Cerebellar cortex (tissue), 1 donor: ENCODE results near the gene OLFM2.
"Not testable (repeated sequence)": the region's sequence is repeated elsewhere in the genome, so short reads cannot be mapped to it uniquely, and the experiment has no call there.

ENCODE experiments used
- DNase-seq: peaks from one replicate; pipeline ENCODE4 v3.0.0-alpha.2; 2015; ENCODE audit warnings: low spot score

The OLFM2 gene

DNA sequence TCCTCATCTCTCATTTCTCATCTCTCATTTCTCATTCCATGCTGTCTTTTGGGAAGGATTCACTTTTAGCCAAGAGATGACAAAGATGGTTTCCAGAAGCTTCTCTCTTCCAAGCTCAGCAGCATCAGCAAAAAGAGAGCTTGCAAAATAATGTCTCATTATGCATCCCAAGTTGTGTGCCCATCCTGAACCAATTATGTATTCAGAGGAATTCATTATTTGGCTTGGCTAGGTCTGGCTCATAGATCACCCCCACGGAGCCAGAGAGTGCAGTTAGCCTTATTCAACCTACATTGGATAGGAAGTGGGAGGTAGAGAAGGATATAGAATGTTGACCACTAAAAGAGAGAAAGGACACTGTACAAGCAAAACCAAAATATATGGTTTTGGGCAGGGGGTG is 5.4 kb upstream of the OLFM2 start:
- no peak for DNase-seq

DNA sequence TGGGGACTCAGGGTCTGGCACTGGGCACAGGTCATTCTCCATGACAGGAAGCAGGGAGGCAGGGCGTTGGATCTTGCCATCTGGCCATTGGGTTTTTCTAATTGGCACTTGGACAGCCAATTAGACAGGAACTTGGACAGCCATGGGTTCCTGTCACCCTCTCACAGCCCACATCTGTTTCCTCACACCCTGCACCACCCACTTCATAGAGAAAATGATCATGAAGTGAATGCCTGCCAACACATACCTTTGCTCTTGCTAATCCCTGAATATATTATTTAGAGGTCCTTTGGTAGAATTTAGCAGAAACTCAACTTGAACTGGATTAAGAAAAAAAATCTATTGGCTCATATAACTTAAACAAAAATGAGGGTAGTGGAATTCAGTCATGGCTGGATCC is 4.9 kb upstream of the OLFM2 start:
- DNase-seq = no peak

- no peak for DNase-seq
These were observed 4.5 kb upstream of the OLFM2 start for GRCh38 chr19:9940778-9941177.

- no peak for DNase-seq
These were observed 3.1 kb upstream of the OLFM2 start for GRCh38 chr19:9939301-9939913.

DNA sequence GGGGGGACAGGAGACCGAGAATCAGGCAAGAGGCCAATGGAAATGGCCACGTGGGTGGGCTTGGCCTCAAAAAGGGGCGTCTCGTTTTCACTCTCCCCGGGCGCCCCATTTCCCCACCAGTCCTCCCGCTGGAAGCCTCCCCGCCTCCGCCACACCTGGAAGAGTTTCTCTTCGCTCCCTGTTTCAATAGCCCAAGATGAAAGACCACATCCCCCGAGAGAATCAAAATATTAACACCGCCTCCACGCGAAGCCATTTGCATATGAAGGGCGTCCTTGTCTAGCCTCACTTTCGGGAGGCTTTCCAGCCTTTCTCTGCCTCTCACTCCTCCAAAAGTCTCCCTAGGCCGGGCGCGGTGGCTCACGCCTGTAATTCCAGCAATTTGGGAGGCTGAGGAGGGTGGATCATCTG is 691 bp upstream of the OLFM2 start:
- DNase-seq = no peak

DNA sequence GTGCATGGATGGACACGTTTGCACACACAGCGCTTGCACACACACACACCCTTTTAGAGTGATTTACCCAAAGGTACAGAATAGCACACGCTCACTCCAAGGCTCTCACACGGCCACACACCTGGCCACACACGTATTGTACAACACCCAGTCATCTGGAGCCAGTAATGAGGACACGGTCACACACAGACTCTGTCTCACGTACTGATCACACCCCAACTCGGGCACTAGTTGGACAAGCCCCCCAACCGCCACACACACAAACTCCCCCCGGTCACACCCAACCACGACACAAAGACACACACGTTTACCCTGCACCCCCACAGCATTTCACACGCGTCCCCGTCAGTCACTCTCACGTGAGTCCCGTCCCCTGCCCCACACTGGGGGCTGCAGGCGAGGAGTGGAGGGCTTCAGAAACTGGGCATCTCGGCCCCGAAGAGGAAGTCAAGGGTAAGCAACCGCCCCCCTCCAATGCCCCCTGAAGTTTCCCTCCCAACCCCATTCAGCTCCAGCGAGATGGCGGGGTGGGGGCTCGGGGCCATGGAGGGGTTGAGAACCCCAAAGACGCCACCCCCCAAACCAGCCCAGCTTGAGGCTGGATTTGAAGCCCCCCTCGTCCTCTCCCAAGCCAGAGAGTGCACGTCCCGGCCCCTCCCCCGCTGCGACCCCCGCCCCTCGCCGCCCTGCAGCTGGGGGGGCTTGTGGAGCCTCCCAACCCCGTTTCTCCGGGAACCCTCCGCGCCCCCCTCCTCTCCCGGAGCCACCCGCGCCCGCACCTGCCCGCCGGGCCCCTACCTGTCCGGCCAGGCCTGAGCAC is 599 bp downstream of the OLFM2 start:
- no peak for DNase-seq

- DNase-seq = peak; percentile 53
These were observed 2.0 kb downstream of the OLFM2 start for GRCh38 chr19:9934132-9934950.

DNA sequence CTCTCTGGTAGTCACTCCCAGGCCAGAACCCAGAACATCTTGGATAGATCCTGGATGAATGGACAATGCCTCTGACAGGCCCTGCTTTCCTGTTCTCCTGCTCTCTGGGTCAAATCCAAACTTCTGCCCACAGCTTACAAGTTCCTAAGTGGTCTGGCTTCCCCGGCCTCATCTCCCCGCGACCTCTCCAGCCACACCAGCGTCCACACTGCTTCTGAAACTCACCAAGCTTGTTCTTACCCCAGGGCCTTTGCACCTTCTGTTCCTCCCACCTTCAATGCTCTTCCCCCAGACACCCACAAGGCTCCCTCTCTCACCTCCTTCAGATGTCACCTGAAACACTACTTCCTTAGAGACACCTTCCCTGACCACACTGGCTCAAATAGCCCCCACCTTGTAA is 3.5 kb downstream of the OLFM2 start:
- DNase-seq = no peak

DNA sequence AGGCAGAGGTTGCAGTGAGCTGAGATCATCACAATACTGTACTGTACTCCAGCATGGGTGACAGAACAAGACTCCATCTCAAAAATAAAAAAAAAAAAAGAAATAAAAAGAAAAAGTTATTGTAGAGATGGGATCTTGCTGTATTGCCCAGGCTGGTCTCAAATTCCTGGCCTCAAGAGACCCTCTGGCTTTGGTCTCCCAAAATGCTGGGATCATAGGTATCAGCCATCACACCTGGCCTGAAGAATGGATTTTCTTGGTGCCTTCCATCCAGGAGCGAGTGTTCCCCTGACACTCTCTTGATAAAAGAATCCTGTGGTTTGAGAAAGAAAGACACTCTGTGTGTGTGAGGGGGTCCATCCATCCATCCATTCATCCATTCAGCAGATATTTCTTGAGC is 4.7 kb downstream of the OLFM2 start:
- DNase-seq = no peak

DNA sequence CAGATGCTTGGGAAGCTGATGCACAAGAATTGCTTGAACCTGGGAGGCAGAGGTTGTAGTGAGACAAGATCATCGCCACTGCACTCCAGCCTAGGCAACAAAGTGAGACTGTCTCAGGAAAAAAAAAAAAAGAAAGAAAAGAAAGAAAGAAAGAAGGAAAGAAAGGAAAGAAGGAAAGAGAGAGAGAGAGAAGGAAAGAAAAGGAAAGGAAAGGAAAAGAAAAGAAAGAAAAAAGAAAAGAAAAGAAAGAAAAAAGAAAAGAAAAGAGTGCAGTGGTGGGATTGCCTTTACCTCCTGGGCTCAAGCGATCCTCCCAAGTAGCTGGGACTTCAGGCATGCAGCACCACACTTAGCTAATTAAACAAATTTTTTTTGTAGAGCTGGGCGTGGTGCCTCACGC is 12.9 kb downstream of the OLFM2 start:
- no peak for DNase-seq

- DNase-seq = not testable (repeated sequence)
These were observed 13.4 kb downstream of the OLFM2 start for GRCh38 chr19:9922782-9923379.

GRCh38 chr19:9917321-9917720 is 19.0 kb downstream of the OLFM2 start:
- peak; percentile 76 for DNase-seq

DNA sequence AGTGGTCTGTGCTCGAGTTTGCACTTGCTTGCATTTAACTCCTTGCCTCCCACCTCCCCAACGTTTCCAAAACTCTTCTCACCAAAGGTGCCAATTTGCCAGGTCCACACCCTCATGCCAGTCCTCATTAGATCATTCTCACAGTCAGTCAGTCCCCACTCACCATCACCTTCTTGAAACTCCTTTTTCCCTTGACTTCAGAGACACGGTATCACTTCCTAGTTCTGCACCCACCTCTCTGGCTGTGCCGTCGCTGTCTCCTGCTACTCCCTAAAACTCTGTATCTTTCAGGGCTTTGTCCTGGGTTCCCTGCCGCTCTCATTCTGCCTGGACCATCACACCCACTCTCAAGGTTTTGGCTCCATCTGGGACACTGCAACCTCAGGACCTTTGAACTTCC is 19.6 kb downstream of the OLFM2 start:
- DNase-seq = no peak

- peak; percentile 65 for DNase-seq
These were observed 21.8 kb downstream of the OLFM2 start for GRCh38 chr19:9914315-9915207.

DNA sequence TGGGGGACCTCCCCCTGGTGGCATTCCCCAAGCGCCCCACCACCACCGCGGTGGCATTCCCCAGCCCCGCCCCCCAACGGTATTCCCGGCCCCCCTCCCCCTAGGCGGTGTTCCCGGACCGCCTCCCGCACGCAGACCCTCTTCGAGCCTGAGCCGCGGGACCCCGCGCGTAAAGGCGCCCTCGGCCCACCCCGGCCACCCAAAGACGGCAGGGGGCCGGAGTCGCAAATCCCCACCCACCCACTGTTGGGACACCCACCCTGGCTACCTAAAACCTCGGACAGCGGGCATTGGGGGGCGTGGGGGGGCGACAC is 22.4 kb downstream of the OLFM2 start:
- no peak for DNase-seq

DNA sequence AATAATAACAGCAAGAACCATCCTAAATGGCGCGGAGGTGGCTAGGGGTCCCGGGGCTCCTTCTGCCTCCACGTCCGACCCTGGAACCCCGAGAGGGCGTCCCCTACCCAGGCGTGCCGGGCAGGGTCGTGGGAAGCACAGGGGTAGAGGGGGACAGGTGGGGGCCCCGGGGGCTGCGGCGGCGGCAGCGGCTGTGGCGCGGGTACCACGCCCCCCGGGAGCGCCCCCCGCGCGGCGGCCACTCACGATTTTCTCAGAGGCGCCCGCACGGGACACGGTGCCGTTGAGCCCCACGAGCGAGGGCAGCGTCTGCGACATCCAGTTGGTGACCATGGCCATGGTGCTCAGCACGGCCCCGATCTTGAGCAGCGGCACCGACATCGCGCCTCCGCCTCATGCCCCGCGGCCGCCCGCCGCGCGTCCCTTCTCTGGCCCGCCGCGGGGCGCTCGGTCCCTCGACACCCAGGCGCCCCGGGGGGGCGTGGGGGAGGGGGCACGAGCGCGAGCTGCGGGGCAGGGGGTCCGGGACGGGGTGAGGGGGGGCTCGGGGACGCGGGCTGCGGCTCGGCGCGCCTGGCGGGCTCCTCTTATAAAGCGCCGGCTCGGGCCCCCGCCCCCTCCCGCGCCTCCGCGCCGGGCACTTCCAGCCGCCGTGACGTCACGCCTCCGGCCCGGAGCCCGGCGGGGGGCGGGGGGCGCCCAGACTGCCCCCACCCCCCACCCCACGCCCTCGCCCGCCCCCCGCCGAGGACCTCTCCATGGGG is 22.9 kb downstream of the OLFM2 start:
- no peak for DNase-seq

GRCh38 chr19:9912551-9913236 is 23.6 kb downstream of the OLFM2 start:
- no peak for DNase-seq

DNA sequence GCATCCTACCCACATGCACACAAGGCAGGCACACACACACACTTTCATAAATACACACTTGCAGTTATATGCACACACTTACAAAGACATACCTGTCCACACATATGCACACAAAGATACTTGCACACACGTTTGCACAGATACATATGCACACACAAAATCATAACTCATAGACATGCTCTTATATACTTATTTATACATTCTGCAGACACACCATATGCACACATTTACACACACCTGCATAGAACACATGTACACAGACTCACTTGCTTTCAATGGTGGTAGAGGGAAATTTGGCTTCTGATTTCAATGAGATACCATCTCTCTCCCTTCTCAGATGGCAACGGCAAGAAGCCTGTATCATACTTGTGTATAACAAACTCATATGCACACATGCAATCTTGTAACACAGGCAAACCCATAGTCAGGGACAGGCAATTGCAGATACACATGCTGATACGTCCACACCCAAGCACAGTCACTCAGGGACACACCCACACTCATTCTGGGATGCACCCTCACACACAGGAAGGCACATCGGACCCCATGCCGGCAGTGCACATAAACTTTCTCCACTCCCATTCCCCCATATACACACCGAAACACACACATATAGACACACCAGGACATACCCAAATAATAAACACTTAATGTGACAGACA is 24.7 kb downstream of the OLFM2 start:
- DNase-seq = no peak

GRCh38 chr19:9910625-9911024 is 25.7 kb downstream of the OLFM2 start:
- DNase-seq = no peak

- no peak for DNase-seq
These were observed 27.1 kb downstream of the OLFM2 start for GRCh38 chr19:9909251-9909650.
